Thoracic aorta (tissue), 2 donors: Measurements from ENCODE around the gene MIA2. TPM values are rescaled to one million over a fixed set of nuclear protein-coding genes. Genes with fewer than 3 reads are reported as not detected.
"Not testable (repeated sequence)": the region's sequence is repeated elsewhere in the genome, so short reads cannot be mapped to it uniquely, and the experiment has no call there.

Source experiments
- ATAC-seq: fragments of 150-250 bp; one replicate; pipeline ENCODE4 v1.8.0; 2017; ENCODE audit warnings: low read depth; ENCODE audit not compliant: insufficient number of reproducible peaks, low FRiP score
- DNase-seq: peaks from one replicate; pipeline ENCODE4 v3.0.0-alpha.2; 2020; ENCODE audit warnings: low spot score
- H3K27ac ChIP-seq, 2 donors: fragments of 200-600 bp; sonication (generic); 1 replicate in 1 of 2; 2 replicates in 1 of 2; pipeline ENCODE4 v1.5.1; 2016; ENCODE audit warnings: mild to moderate bottlenecking in 2 of 2, moderate library complexity in 2 of 2
- H3K27me3 ChIP-seq: fragments of 200-600 bp; sonication (generic); replicated peaks from 2 replicates; pipeline ENCODE4 v1.6.0; 2016; ENCODE audit warnings: mild to moderate bottlenecking; ENCODE audit not compliant: insufficient read depth
- H3K36me3 ChIP-seq: fragments of 200-600 bp; sonication (generic); one replicate; pipeline ENCODE4 v1.5.1; 2016
- H3K4me1 ChIP-seq, 2 donors: fragments of 200-600 bp; sonication (generic); 1 replicate in 1 of 2; 2 replicates in 1 of 2; pipeline versions ENCODE4 v1.5.1 to v1.6.0; 2016; ENCODE audit warnings: low read depth in 2 of 2, mild to moderate bottlenecking in 1 of 2; ENCODE audit not compliant: control insufficient read depth in 1 of 2
- H3K4me3 ChIP-seq: fragments of 200-600 bp; sonication (generic); 2 replicates; pipeline ENCODE4 v1.5.1; 2016; ENCODE audit warnings: mild to moderate bottlenecking
- H3K9me3 ChIP-seq: fragments of 200-600 bp; sonication (generic); 2 replicates; pipeline ENCODE4 v1.5.1; 2016
- total RNA-seq, 2 donors: library from RNA; depleted of rRNA; stranded (reverse); fragments of >200 nt; gene quantifications; one replicate each; pipeline versions ENCODE4 v1.1.0 to v1.2.3, GENCODE V29; 2016
- TF ChIP-seq, protein P1 (sequence below): fragments of 200-600 bp; sonication (generic); IDR thresholded peaks from one replicate; pipeline ENCODE4 v1.5.1; 2019; ENCODE audit warnings: antibody characterized with exemption

MIA2 gene
- total RNA-seq, 2 donors from 2014 or later = 19.0 to 28.2 TPM

DNA sequence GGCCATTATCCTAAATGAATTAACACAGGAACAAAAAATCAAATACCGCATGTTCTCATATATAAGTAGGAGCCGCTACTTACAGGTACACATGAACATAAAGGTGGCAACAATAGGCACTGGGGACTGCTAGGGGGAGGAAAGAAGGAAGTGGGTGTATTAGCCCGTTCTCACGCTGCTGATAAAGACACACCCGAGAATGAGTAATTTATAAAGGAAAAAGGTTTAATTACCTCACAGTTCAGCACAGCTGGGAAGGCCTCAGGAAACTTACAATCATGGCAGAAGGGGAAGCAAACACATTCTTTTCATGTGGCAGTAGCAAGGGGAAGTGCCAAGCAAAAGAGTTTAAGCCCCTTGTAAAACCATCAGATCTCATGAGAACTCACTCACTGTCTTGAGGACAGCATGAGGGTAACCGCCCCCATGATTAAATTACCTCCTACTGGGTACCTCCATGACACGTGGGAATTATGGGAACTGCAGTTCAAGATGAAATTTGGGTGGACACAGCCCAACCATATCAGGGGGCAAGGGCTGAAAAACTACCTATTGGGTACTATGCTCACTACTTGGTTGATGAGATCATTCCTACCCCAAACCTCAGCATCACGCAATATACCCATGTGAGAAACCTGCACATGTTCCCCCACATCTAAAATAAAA lies 16.4 kb upstream of the MIA2 start:
- ATAC-seq (no peak), DNase-seq (no peak)
- Histone ChIP-seq H3K4me1 (no peaks in the 10 kb centered on the region), H3K9me3 (no peaks in the 10 kb centered on the region), H3K27me3 (no peaks in the 10 kb centered on the region), H3K36me3 (no peaks in the 10 kb centered on the region), H3K4me3 (no peak overlapping the region), H3K27ac (no peak overlapping the region)
- TF ChIP-seq, protein P1, sequence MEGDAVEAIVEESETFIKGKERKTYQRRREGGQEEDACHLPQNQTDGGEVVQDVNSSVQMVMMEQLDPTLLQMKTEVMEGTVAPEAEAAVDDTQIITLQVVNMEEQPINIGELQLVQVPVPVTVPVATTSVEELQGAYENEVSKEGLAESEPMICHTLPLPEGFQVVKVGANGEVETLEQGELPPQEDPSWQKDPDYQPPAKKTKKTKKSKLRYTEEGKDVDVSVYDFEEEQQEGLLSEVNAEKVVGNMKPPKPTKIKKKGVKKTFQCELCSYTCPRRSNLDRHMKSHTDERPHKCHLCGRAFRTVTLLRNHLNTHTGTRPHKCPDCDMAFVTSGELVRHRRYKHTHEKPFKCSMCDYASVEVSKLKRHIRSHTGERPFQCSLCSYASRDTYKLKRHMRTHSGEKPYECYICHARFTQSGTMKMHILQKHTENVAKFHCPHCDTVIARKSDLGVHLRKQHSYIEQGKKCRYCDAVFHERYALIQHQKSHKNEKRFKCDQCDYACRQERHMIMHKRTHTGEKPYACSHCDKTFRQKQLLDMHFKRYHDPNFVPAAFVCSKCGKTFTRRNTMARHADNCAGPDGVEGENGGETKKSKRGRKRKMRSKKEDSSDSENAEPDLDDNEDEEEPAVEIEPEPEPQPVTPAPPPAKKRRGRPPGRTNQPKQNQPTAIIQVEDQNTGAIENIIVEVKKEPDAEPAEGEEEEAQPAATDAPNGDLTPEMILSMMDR = no peak

DNA sequence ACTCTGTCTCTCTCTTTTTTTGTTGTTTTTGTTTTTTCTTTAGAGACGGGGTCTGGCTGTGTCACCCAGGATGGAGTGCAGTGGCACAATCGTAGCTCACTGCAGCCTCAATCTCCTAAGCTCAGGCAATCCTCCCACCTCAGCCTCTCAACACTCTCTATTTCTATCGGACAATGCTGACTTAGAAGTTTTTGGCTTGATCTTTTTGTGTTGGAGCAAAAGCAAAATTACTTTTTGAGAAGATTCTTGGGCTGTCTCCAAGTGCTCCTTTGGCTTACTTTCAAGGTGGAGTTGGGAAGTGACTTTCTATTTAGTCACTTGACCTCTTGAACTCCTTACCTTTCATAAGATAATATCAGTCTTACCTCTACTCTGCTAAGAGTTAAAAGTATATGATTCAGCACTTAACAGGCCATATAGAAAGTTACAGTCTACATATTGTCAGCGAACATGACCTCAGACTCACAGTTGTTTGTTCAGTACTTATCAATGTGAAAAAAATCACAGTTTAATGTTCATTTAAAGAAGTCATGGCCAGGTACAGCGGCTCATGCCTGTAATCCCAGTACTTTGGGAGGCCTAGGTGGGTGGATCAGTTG lies 15.4 kb upstream of the MIA2 start:
- TF ChIP-seq, protein P1 = no peak
- Histone ChIP-seq H3K9me3 (no peaks in the 10 kb centered on the region), H3K4me1 (no peaks in the 10 kb centered on the region), H3K27me3 (no peaks in the 10 kb centered on the region), H3K27ac (no peak overlapping the region), H3K4me3 (no peak overlapping the region), H3K36me3 (no peaks in the 10 kb centered on the region)
- ATAC-seq (no peak), DNase-seq (no peak)

DNA sequence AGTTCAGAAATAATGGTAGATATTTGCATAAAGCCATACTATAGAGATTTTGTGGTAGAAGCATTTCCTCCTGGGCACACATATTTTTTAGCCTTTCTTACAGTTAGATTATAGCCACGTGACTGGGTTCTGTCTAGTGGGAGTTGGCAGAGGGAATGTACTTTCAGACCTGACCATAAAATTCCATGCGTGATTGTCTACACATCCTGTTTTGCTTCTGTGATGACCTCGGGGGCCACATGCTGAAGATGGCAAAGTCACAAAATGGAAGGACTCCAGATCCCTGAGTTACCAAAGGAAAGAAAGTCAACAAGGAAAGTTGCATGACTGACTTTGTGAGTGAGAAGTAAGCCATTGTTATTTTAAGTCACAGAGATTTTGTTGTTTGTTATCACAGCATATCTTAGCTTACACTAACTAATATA lies 14.6 kb upstream of the MIA2 start:
- H3K9me3 ChIP-seq = no peaks in the 10 kb centered on the region
- H3K27ac ChIP-seq = no peak overlapping the region
- no peaks in the 10 kb centered on the region for H3K4me1 ChIP-seq
- TF ChIP-seq, protein P1 = no peak
- H3K36me3 ChIP-seq = no peaks in the 10 kb centered on the region
- H3K27me3 ChIP-seq = no peaks in the 10 kb centered on the region
- H3K4me3 ChIP-seq = no peak overlapping the region
- ATAC-seq (no peak), DNase-seq (no peak)

DNA sequence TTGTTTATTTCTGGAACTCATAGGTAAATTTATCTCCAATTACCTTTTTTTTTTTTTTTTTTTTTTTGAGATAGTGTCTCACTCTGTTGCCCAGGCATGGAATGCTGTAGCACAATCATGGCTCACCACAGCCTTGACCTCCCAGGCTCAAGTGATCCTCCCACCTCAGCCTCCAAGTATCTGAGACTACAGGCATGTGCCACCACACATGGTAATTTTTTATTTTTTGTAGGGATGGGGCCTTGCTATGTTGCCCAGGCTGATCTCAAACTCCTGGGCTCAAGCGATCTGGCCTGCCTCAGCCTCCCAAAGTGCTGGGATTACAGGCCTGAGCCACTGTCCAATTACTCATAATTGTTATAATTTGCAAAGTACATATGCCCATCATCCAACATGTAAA lies 13.2 kb upstream of the MIA2 start:
- DNase-seq, H3K27me3 ChIP-seq, H3K36me3 ChIP-seq, H3K4me1 ChIP-seq, H3K4me3 ChIP-seq, ATAC-seq, H3K27ac ChIP-seq, H3K9me3 ChIP-seq: not testable (repeated sequence)

DNA sequence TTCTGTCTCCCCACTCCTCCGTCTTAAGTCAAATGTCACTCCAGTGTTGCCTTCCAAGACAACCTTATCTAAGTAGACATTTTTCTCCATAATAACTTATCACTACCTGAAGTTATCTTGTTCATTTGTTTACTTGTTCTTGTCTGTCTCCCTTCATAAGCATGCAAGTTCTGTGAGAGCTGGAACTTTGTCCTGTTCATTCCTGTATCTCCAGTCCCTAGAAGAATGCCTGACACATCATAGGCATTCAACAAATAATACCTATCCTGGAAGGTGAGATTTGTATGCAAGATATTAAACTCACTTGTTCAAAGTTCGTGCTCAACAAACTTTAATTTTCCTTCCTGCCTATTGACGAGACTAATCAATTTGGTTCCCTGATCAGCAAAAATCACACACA lies 5.7 kb upstream of the MIA2 start:
- Histone ChIP-seq H3K27me3 (no peaks in the 10 kb centered on the region), H3K9me3 (no peaks in the 10 kb centered on the region), H3K4me3 (no peak overlapping the region), H3K36me3 (no peaks in the 10 kb centered on the region), H3K4me1 (no peaks in the 10 kb centered on the region), H3K27ac (no peak overlapping the region)
- ATAC-seq (no peak), DNase-seq (no peak)
- TF ChIP-seq, protein P1 = no peak
